ENCODE measurements around the gene DLG2. TPM values are rescaled to one million over a fixed set of nuclear protein-coding genes. Genes with fewer than 3 reads are reported as not detected.

Gene DLG2
- total and polyA plus RNA-seq, 9 of the 15 experiments (the other 6 are each of a cell fraction or from before 2014, with no cell fraction given) = 0.52 to 1.6 (median 0.95) TPM

- intact Hi-C loops (cut with micrococcal nuclease) (no loop called here), in situ Hi-C loops (cut with MboI) (no loop called here)
- ChIA-PET POLR2A (no interaction called here), CTCF (ENCODE audit: low intra/inter-chr PET ratio) (no interaction called here)
- Histone ChIP-seq H3K27ac (ENCODE audit: extremely low read depth, low read depth, low read length) (no peak overlapping the region), H3K9ac (ENCODE audit: insufficient read depth in 1 of 2, low read depth in 2 of 2, low read length in 2 of 2) (no peak overlapping the region), H3K9me3 (replicated peaks; ENCODE audit: control insufficient read depth, insufficient read depth, low read depth, low read length) (no peaks in the 10 kb centered on the region), H3K27me3 (ENCODE audit: control insufficient read depth in 2 of 2, insufficient read depth in 2 of 2, low read length in 2 of 2) (no peaks in the 10 kb centered on the region), H3K36me3 (ENCODE audit: control insufficient read depth, insufficient read depth, low read length) (no peaks in the 10 kb centered on the region), H3K9me1 (ENCODE audit: control insufficient read depth, insufficient read depth, low read length) (no peaks in the 10 kb centered on the region), H4K20me1 (replicated peaks; ENCODE audit: control insufficient read depth, insufficient read depth, low read length) (no peaks in the 10 kb centered on the region), H3K79me2 (ENCODE audit: control insufficient read depth, insufficient read depth, low read length) (no peaks in the 10 kb centered on the region), H2AFZ (ENCODE audit: low read depth, low read length) (no peak overlapping the region), H3K4me3 (no peak overlapping the region), H3K4me1 (replicated peaks in 1 of 2; ENCODE audit: control insufficient read depth in 2 of 2, insufficient read depth in 2 of 2, low read length in 2 of 2) (no peaks in the 10 kb centered on the region), H3K4me2 (ENCODE audit: insufficient read depth, low read length) (no peak overlapping the region)
- ATAC-seq = no peak
- no peak for TF ChIP-seq FIP1L1 (IDR thresholded peaks at IDR 0.05; ENCODE audit: low read depth, low read length, poor library complexity, severe bottlenecking)
- peak; percentile 53; the same call in 1 of the 2 replicates for TF ChIP-seq C11orf30 (IDR thresholded peaks at IDR 0.05; ENCODE audit: low read depth)
- TF ChIP-seq MAFK (IDR thresholded peaks at IDR 0.05; ENCODE audit: low read length) = peak; percentile 59; the same call in 1 of the 2 replicates
- TF ChIP-seq NFE2L1 (tag; IDR thresholded peaks at IDR 0.05; ENCODE audit: borderline replicate concordance, low read depth) = peak; percentile 67
- peak; percentile 57; the same call in 1 of the 2 replicates for TF ChIP-seq NFE2 (IDR thresholded peaks at IDR 0.05; ENCODE audit: low read depth)
- TF ChIP-seq CHAMP1 (IDR thresholded peaks at IDR 0.05) = no peak
- peak; percentile 85 for TF ChIP-seq MAFG (tag; conservative IDR thresholded peaks at IDR 0.05)
- peak; percentile 36 for TF ChIP-seq MEIS2 (IDR thresholded peaks at IDR 0.05; ENCODE audit: partially characterized antibody)
- TF ChIP-seq ZNF316 (IDR thresholded peaks at IDR 0.05) = peak; percentile 82
- TF ChIP-seq MAFF (IDR thresholded peaks at IDR 0.05; ENCODE audit: low read length) = peak; percentile 62
- no peak for TF ChIP-seq ZBTB17 (CRISPR knock-in tag; IDR thresholded peaks at IDR 0.05)
- no peak for TF ChIP-seq ZNF23 (CRISPR knock-in tag; IDR thresholded peaks at IDR 0.05)
- TF ChIP-seq ZNF395 (CRISPR knock-in tag; IDR thresholded peaks at IDR 0.05) = no peak
- WGBS (ENCODE audit: insufficient coverage, low coverage, missing lambda C conversion rate) = 0% methylated on average over 1 of the region's 1 CpG
- no TSS peak for BruUV-seq (replicated peaks)
- DNase-seq (ENCODE audit: extremely low read depth in 1 of 4, low spot score in 3 of 4) = no peak
- FAIRE-seq = no peak
These were observed 327.7 kb downstream of the DLG2 start for GRCh38 chr11:85299258-85299942.

All from K562 (cell line).